Thoracic aorta (tissue), 2 donors: Measurements from ENCODE around the gene ADAMTS17. TPM values are rescaled to one million over a fixed set of nuclear protein-coding genes. Genes with fewer than 3 reads are reported as not detected.

Source experiments
- ATAC-seq: fragments of 150-250 bp; one replicate; pipeline ENCODE4 v1.8.0; 2017; ENCODE audit warnings: low read depth; ENCODE audit not compliant: insufficient number of reproducible peaks, low FRiP score
- DNase-seq: peaks from one replicate; pipeline ENCODE4 v3.0.0-alpha.2; 2020; ENCODE audit warnings: low spot score
- H3K27ac ChIP-seq, 2 donors: fragments of 200-600 bp; sonication (generic); 1 replicate in 1 of 2; 2 replicates in 1 of 2; pipeline ENCODE4 v1.5.1; 2016; ENCODE audit warnings: mild to moderate bottlenecking in 2 of 2, moderate library complexity in 2 of 2
- H3K27me3 ChIP-seq: fragments of 200-600 bp; sonication (generic); replicated peaks from 2 replicates; pipeline ENCODE4 v1.6.0; 2016; ENCODE audit warnings: mild to moderate bottlenecking; ENCODE audit not compliant: insufficient read depth
- H3K36me3 ChIP-seq: fragments of 200-600 bp; sonication (generic); one replicate; pipeline ENCODE4 v1.5.1; 2016
- H3K4me1 ChIP-seq, 2 donors: fragments of 200-600 bp; sonication (generic); 1 replicate in 1 of 2; 2 replicates in 1 of 2; pipeline versions ENCODE4 v1.5.1 to v1.6.0; 2016; ENCODE audit warnings: low read depth in 2 of 2, mild to moderate bottlenecking in 1 of 2; ENCODE audit not compliant: control insufficient read depth in 1 of 2
- H3K4me3 ChIP-seq: fragments of 200-600 bp; sonication (generic); 2 replicates; pipeline ENCODE4 v1.5.1; 2016; ENCODE audit warnings: mild to moderate bottlenecking
- H3K9me3 ChIP-seq: fragments of 200-600 bp; sonication (generic); 2 replicates; pipeline ENCODE4 v1.5.1; 2016
- total RNA-seq, 2 donors: library from RNA; depleted of rRNA; stranded (reverse); fragments of >200 nt; gene quantifications; one replicate each; pipeline versions ENCODE4 v1.1.0 to v1.2.3, GENCODE V29; 2016
- TF ChIP-seq, protein P1 (sequence below): fragments of 200-600 bp; sonication (generic); IDR thresholded peaks from one replicate; pipeline ENCODE4 v1.5.1; 2019; ENCODE audit warnings: antibody characterized with exemption

ADAMTS17 gene
- total RNA-seq, 2 donors from 2014 or later = 2.8 to 8.1 TPM

GRCh38 chr15:100309109-100310040, 32.4 kb downstream of the ADAMTS17 start:
- no peak for ATAC-seq
- H3K36me3 ChIP-seq = no peaks in the 10 kb centered on the region
- H3K4me3 ChIP-seq = no peak overlapping the region
- peaks cover 0 to 40% of the 10 kb centered on the region in 2 donors for H3K4me1 ChIP-seq
- TF ChIP-seq, protein P1, sequence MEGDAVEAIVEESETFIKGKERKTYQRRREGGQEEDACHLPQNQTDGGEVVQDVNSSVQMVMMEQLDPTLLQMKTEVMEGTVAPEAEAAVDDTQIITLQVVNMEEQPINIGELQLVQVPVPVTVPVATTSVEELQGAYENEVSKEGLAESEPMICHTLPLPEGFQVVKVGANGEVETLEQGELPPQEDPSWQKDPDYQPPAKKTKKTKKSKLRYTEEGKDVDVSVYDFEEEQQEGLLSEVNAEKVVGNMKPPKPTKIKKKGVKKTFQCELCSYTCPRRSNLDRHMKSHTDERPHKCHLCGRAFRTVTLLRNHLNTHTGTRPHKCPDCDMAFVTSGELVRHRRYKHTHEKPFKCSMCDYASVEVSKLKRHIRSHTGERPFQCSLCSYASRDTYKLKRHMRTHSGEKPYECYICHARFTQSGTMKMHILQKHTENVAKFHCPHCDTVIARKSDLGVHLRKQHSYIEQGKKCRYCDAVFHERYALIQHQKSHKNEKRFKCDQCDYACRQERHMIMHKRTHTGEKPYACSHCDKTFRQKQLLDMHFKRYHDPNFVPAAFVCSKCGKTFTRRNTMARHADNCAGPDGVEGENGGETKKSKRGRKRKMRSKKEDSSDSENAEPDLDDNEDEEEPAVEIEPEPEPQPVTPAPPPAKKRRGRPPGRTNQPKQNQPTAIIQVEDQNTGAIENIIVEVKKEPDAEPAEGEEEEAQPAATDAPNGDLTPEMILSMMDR = no peak
- H3K27ac ChIP-seq = peak overlapping the region in 1 of 2 donors; percentile 23
- H3K9me3 ChIP-seq = no peaks in the 10 kb centered on the region
- H3K27me3 ChIP-seq = no peaks in the 10 kb centered on the region
- no peak for DNase-seq

DNA sequence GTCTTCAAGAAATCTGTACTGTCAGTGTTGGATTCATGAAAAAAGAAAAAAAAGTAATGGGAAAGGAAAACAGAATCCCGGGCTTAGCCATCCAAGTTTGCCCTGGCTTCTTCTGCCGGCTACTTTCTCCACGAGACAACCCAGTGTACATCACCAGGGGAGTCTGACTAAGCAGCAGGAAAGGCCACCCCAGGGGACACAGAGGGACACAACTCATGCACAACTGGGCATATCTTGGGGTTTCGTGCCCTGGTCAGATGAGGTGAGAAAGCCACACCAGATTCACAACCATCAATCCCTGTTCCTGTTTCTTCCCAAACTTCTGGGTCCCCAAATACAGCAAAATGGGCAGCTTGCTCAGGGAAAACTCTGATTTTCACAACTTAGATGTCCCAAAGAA, 33.2 kb downstream of the ADAMTS17 start:
- DNase-seq = no peak
- no peak for ATAC-seq
- no peaks in the 10 kb centered on the region for H3K27me3 ChIP-seq
- H3K4me3 ChIP-seq = peak overlapping the region; percentile 47
- no peaks in the 10 kb centered on the region for H3K9me3 ChIP-seq
- TF ChIP-seq, protein P1 = no peak
- no peaks in the 10 kb centered on the region for H3K36me3 ChIP-seq
- peak overlapping the region in 1 of 2 donors; percentile 23 for H3K27ac ChIP-seq
- peaks cover 0 to 40% of the 10 kb centered on the region in 2 donors for H3K4me1 ChIP-seq

GRCh38 chr15:100308213-100308600, 33.6 kb downstream of the ADAMTS17 start:
- Histone ChIP-seq H3K36me3 (no peaks in the 10 kb centered on the region), H3K4me1 (peaks cover 0 to 40% of the 10 kb centered on the region in 2 donors), H3K4me3 (peak overlapping the region; percentile 47), H3K27me3 (no peaks in the 10 kb centered on the region), H3K27ac (peak overlapping the region; percentile 23 to 28), H3K9me3 (no peaks in the 10 kb centered on the region)
- no peak for DNase-seq
- TF ChIP-seq, protein P1 = no peak
- ATAC-seq = peak; percentile 62

DNA sequence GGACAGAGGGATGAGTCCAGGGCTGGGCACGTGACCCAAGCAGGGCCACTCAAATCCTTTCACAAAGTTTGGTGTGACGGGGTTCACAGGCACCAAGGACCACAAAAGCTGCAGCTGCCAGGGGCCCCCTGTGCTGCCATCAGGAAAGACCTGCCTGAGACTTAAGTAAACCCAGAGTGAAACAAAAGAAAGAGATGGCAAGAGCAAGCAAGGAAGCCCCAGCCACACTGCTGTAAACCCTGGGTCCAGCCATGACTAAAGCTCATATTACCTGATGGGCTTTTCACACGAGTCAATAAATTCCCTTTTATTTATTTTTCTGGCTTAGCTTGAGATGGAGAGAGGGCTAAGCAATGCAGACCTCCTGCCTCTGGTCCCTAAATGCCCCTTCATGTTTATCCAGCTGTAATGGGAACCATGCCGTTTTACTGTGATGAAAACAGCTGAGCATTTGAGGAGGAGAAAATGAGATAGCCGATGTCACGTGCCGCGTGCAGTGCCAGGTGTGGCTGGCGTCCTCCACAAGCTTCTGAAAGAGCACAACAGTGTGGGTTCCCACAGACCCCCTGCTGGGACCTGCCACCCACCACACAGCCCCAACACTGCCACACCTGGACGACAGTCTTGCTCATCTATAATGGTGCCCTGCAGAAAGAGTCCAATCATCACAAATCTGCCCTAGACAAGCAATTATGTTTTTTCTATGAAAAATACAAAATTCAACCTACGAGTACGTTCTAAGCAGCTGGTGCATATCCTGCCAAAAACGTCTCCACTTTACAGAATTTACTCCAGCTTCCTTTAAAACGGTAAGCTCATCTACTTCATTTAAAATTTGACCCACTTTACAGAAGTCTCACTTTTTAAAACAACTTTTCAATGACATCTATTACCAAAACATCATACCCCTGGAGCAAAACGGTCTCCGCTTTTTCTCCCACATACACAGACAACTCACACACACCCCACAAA, 34.2 kb downstream of the ADAMTS17 start:
- no peak for DNase-seq
- Histone ChIP-seq H3K36me3 (no peaks in the 10 kb centered on the region), H3K27ac (peak overlapping the region; percentile 23 to 28), H3K9me3 (no peaks in the 10 kb centered on the region), H3K4me1 (peaks cover 0 to 40% of the 10 kb centered on the region in 2 donors), H3K27me3 (no peaks in the 10 kb centered on the region), H3K4me3 (peak overlapping the region; percentile 47)
- TF ChIP-seq, protein P1 = no peak
- no peak for ATAC-seq
